ENCODE data around the gene GHRHR. TPM values are rescaled to one million over a fixed set of nuclear protein-coding genes. Genes with fewer than 3 reads are reported as not detected.

The GHRHR gene
- total RNA-seq (0.42 TPM), polyA plus RNA-seq (0.68 TPM)
- long read RNA-seq, donor 1 = 0 reads
- long read RNA-seq, donor 2 = 0 reads
- long read RNA-seq, donor 3 = 0 reads
- long read RNA-seq, donor 4 = 0 reads
- long read RNA-seq, donor 5 = 0 reads
- long read RNA-seq, donor 6 = 0 reads
- long read RNA-seq, donor 7 = 0 reads
- long read RNA-seq, donor 8 = 0 reads
- long read RNA-seq, donor 9 = 0 reads
- long read RNA-seq, donor 10 = 0 reads

DNA sequence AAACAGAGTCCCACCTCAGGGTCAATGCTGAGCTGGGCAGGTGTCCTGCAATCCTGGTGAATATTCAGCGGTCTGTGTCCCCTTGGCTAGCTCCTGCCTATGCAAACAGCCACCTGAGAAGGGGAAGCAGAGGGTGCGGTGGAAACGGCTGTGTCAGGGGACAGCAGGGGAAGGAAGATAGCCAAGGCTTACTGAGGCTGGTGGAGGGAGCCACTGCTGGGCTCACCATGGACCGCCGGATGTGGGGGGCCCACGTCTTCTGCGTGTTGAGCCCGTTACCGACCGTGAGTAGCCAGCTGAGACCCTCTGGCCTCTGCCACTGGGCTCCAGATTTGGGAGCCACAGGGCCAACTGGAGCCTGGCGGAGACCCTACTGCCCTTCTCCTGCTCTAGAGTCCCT lies at the start of gene GHRHR:
TSS of gene GHRHR (plus strand) at position 112 of the 400 bp plus-strand sequence. CDS start at position 228, 116 bp downstream.
- Histone ChIP-seq H3K9me3 (ENCODE audit: control insufficient read depth in 2 of 2, insufficient read depth in 1 of 2, low read length in 1 of 2) (no peaks in the 10 kb centered on the region), H3K27ac (ENCODE audit: low read depth in 1 of 2, low read length in 1 of 2) (no peak within 1 kb of the TSS), H3K36me3 (ENCODE audit: control insufficient read depth in 2 of 2, insufficient read depth in 2 of 2, low read length in 1 of 2) (no peaks in the 10 kb centered on the region), H3K4me1 (ENCODE audit: control insufficient read depth in 2 of 2, insufficient read depth in 2 of 2, low read length in 2 of 2) (no peaks in the 10 kb centered on the region), H3K4me3 (ENCODE audit: low read length in 2 of 2) (no peak within 1 kb of the TSS), H3K27me3 (ENCODE audit: control insufficient read depth in 2 of 2, insufficient read depth in 1 of 2, low read length in 1 of 2) (peaks cover 0 to under 1% of the 10 kb centered on the region in 2 donors)
- no peak for DNase-seq (ENCODE audit: low read depth in 6 of 9, low spot score in 9 of 9)
- 80% methylated on average over 11 of the region's 11 CpGs for WGBS

DNA sequence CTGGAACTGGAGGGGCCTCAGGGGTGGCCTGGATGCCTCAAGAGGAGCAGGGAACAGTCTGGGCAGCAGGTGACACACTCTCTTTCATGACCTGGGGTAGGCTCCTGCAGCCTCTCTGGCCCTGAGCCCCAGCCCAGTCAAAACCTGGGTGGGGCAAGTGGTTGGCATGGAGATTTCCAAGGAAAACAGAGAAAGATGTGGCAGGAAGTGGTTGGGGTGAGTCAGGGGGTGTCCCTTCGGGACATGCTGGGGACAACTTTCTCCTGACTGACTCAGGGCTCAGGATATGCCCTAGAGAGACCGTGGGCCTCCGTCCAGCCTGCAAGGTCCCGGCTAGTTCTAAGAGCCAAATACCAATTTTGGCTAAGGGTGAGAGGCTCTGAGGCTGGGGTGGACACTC lies 49.2 kb upstream of the GHRHR start:
- no peaks in the 10 kb centered on the region for H3K36me3 ChIP-seq (ENCODE audit: control insufficient read depth in 2 of 2, insufficient read depth in 2 of 2, low read length in 1 of 2)
- H3K27me3 ChIP-seq (ENCODE audit: control insufficient read depth in 2 of 2, insufficient read depth in 1 of 2, low read length in 1 of 2) = no peaks in the 10 kb centered on the region
- DNase-seq (ENCODE audit: low read depth in 6 of 9, low spot score in 9 of 9) = no peak
- H3K27ac ChIP-seq (ENCODE audit: low read depth in 1 of 2, low read length in 1 of 2) = no peak overlapping the region
- no peaks in the 10 kb centered on the region for H3K9me3 ChIP-seq (ENCODE audit: control insufficient read depth in 2 of 2, insufficient read depth in 1 of 2, low read length in 1 of 2)
- no peak overlapping the region for H3K4me3 ChIP-seq (ENCODE audit: low read length in 2 of 2)
- 80% methylated on average over 4 of the region's 4 CpGs for WGBS
- no peaks in the 10 kb centered on the region for H3K4me1 ChIP-seq (ENCODE audit: control insufficient read depth in 2 of 2, insufficient read depth in 2 of 2, low read length in 2 of 2)

DNA sequence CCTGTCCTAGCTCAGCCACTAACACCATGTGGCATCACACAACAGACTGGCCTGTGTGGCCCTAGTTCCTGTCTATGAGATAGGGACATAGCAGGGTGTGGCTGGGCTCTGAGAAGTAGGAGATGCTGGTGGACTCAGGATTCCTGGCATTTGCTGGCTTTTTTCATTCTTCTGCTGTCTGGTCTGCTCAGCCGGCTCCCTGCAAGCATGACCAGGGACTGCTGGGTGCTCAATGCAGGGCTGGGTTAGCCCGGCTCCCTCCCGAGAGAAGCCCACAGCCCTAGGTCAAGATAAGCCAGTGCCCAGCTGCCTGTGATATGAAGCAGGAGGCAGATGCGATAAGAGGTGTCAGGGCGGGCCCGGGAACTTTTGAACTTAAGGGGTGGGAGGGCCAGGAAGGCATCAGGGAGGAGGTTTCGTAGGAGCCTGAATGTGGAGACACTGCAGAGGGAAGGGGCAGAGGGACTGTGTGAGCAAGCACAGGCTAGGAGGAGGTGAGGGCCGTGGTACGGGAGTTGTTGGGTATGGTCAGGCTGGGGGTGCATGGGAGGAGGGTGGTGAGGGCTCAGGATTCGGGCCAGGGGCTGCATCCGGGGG lies 48.6 kb upstream of the GHRHR start:
- Histone ChIP-seq H3K4me3 (ENCODE audit: low read length in 2 of 2) (no peak overlapping the region), H3K4me1 (ENCODE audit: control insufficient read depth in 2 of 2, insufficient read depth in 2 of 2, low read length in 2 of 2) (no peaks in the 10 kb centered on the region), H3K36me3 (ENCODE audit: control insufficient read depth in 2 of 2, insufficient read depth in 2 of 2, low read length in 1 of 2) (no peaks in the 10 kb centered on the region), H3K27ac (ENCODE audit: low read depth in 1 of 2, low read length in 1 of 2) (no peak overlapping the region), H3K9me3 (ENCODE audit: control insufficient read depth in 2 of 2, insufficient read depth in 1 of 2, low read length in 1 of 2) (no peaks in the 10 kb centered on the region), H3K27me3 (ENCODE audit: control insufficient read depth in 2 of 2, insufficient read depth in 1 of 2, low read length in 1 of 2) (no peaks in the 10 kb centered on the region)
- WGBS = 90% methylated on average over 11 of the region's 11 CpGs
- DNase-seq (ENCODE audit: low read depth in 6 of 9, low spot score in 9 of 9) = no peak

DNA sequence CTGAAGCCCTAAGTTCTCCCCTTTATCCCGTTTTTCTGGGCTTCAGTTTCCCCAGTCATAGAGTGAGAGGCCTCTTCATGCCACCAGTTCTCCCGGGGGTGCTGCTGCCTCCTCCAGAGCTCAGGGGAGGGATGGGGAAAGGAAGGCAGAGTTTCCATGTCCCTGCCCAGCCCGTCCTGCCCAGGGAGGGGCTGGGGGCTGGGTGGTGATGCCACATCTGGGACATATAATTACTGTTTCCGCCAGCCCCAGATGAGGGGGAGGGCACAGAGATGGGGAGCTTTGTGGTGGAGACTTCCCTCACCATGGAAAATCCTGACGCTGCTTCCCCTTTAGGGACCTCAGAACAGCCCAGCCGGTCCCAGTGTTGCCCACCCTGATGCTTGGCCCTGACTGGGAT lies 48.0 kb upstream of the GHRHR start:
- Histone ChIP-seq H3K36me3 (ENCODE audit: control insufficient read depth in 2 of 2, insufficient read depth in 2 of 2, low read length in 1 of 2) (no peaks in the 10 kb centered on the region), H3K4me3 (ENCODE audit: low read length in 2 of 2) (no peak overlapping the region), H3K27ac (ENCODE audit: low read depth in 1 of 2, low read length in 1 of 2) (no peak overlapping the region), H3K4me1 (ENCODE audit: control insufficient read depth in 2 of 2, insufficient read depth in 2 of 2, low read length in 2 of 2) (no peaks in the 10 kb centered on the region), H3K27me3 (ENCODE audit: control insufficient read depth in 2 of 2, insufficient read depth in 1 of 2, low read length in 1 of 2) (no peaks in the 10 kb centered on the region), H3K9me3 (ENCODE audit: control insufficient read depth in 2 of 2, insufficient read depth in 1 of 2, low read length in 1 of 2) (no peaks in the 10 kb centered on the region)
- DNase-seq (ENCODE audit: low read depth in 6 of 9, low spot score in 9 of 9) = no peak
- 92% methylated on average over 6 of the region's 6 CpGs for WGBS

DNA sequence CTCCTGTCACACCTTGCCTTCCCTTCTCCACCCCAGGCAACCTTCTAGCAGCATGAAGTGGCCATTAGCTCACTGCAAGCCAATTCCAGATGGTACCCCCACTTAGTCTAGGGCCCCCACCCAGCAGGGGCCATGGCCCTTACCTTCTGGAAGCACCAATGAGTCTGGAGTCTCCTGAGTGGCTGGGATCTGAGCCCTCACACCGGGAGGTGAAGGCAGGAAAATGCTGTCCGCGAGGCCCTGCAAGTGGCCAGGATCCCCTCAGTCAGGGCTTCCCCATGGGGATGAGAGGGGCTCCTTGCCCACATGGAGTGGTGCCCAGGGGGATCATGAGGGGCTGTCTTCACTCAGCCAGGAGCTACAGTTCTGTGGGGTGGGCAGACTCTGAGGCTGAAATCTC lies 47.5 kb upstream of the GHRHR start:
- Histone ChIP-seq H3K27ac (ENCODE audit: low read depth in 1 of 2, low read length in 1 of 2) (no peak overlapping the region), H3K4me1 (ENCODE audit: control insufficient read depth in 2 of 2, insufficient read depth in 2 of 2, low read length in 2 of 2) (no peaks in the 10 kb centered on the region), H3K9me3 (ENCODE audit: control insufficient read depth in 2 of 2, insufficient read depth in 1 of 2, low read length in 1 of 2) (no peaks in the 10 kb centered on the region), H3K36me3 (ENCODE audit: control insufficient read depth in 2 of 2, insufficient read depth in 2 of 2, low read length in 1 of 2) (no peaks in the 10 kb centered on the region), H3K4me3 (ENCODE audit: low read length in 2 of 2) (no peak overlapping the region), H3K27me3 (ENCODE audit: control insufficient read depth in 2 of 2, insufficient read depth in 1 of 2, low read length in 1 of 2) (no peaks in the 10 kb centered on the region)
- WGBS = 85% methylated on average over 3 of the region's 3 CpGs
- DNase-seq (ENCODE audit: low read depth in 6 of 9, low spot score in 9 of 9) = no peak

DNA sequence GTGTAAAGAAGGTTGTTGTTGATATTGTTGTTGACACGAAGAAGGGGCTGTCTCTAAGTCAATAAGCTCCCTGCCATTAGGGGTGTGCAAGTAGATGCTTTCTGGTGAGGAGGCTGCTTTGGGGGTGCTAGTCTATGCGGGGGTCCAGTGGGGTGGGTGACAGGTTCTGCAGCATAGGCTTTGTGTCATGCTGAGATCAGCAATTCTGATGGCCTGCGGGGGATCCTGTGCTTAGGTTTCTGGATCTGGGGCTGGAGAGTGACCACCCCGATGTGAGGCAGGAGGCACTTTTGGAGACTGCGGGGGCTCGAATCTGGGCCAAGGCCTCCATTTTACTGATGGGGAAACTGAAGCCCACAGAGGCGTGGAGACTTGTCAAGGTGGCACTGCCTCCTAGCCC lies 47.0 kb upstream of the GHRHR start:
- Histone ChIP-seq H3K27me3 (ENCODE audit: control insufficient read depth in 2 of 2, insufficient read depth in 1 of 2, low read length in 1 of 2) (no peaks in the 10 kb centered on the region), H3K4me3 (ENCODE audit: low read length in 2 of 2) (no peak overlapping the region), H3K36me3 (ENCODE audit: control insufficient read depth in 2 of 2, insufficient read depth in 2 of 2, low read length in 1 of 2) (no peaks in the 10 kb centered on the region), H3K4me1 (ENCODE audit: control insufficient read depth in 2 of 2, insufficient read depth in 2 of 2, low read length in 2 of 2) (no peaks in the 10 kb centered on the region), H3K27ac (ENCODE audit: low read depth in 1 of 2, low read length in 1 of 2) (no peak overlapping the region), H3K9me3 (ENCODE audit: control insufficient read depth in 2 of 2, insufficient read depth in 1 of 2, low read length in 1 of 2) (no peaks in the 10 kb centered on the region)
- WGBS = 96% methylated on average over 7 of the region's 7 CpGs
- DNase-seq (ENCODE audit: low read depth in 6 of 9, low spot score in 9 of 9) = no peak

DNA sequence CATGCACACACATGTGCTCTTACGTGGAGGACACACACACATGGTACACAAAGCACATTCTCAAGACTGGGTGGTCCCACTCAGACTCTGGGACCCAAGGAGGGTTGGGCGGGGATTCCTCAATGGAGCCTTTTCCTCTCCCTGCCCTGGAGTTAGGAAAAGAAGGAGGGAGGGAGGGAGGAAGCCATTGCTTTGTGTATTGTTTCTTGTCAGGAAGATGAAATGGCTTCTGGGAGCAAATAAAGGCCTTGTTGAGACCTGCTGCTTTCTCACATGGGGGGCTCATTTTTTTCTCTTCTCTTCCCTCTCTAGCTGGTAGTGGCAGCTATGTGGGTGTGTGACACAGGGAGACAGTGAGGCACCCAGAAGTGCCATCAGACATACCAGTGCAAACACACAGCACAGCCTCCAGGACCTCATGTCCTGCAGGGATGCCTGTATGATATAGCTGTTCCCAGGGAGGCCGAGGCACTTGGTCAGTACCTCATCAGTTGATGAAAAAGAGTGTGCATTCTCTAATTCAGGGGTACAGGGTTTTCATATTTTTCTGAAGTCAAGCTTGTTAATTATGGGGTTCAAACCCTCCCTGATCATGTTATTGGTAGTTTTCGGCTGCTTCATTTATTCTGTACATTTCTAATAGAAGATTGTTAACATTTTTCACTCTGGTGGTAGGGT lies 46.4 kb upstream of the GHRHR start:
- Histone ChIP-seq H3K27me3 (ENCODE audit: control insufficient read depth in 2 of 2, insufficient read depth in 1 of 2, low read length in 1 of 2) (no peaks in the 10 kb centered on the region), H3K27ac (ENCODE audit: low read depth in 1 of 2, low read length in 1 of 2) (no peak overlapping the region), H3K36me3 (ENCODE audit: control insufficient read depth in 2 of 2, insufficient read depth in 2 of 2, low read length in 1 of 2) (no peaks in the 10 kb centered on the region), H3K4me3 (ENCODE audit: low read length in 2 of 2) (no peak overlapping the region), H3K9me3 (ENCODE audit: control insufficient read depth in 2 of 2, insufficient read depth in 1 of 2, low read length in 1 of 2) (no peaks in the 10 kb centered on the region), H3K4me1 (ENCODE audit: control insufficient read depth in 2 of 2, insufficient read depth in 2 of 2, low read length in 2 of 2) (no peaks in the 10 kb centered on the region)
- DNase-seq (ENCODE audit: low read depth in 6 of 9, low spot score in 9 of 9) = no peak
- WGBS = 97% methylated on average over 4 of the region's 4 CpGs

DNA sequence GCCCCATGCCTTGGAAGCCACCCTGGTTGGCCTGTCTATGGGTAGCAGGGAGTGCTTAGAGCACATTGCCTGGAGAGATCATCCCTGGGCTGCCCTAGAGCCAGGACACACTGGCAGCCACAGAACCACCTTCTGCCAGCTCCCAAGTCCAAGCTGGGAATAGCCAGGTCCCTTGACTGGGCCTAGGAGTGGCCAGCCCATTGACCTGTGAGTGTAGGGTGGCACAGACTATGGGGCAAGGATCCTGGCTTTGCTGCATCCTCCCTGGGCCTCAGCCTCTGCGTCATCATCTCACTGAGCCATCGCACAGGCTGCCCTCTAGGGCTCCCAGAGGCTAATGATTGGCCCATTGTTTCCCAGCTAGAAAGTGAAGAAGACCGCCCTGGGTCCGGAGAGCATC lies 45.1 kb upstream of the GHRHR start:
- Histone ChIP-seq H3K27me3 (ENCODE audit: control insufficient read depth in 2 of 2, insufficient read depth in 1 of 2, low read length in 1 of 2) (no peaks in the 10 kb centered on the region), H3K36me3 (ENCODE audit: control insufficient read depth in 2 of 2, insufficient read depth in 2 of 2, low read length in 1 of 2) (no peaks in the 10 kb centered on the region), H3K9me3 (ENCODE audit: control insufficient read depth in 2 of 2, insufficient read depth in 1 of 2, low read length in 1 of 2) (no peaks in the 10 kb centered on the region), H3K27ac (ENCODE audit: low read depth in 1 of 2, low read length in 1 of 2) (no peak overlapping the region), H3K4me3 (ENCODE audit: low read length in 2 of 2) (no peak overlapping the region), H3K4me1 (ENCODE audit: control insufficient read depth in 2 of 2, insufficient read depth in 2 of 2, low read length in 2 of 2) (no peaks in the 10 kb centered on the region)
- no peak for DNase-seq (ENCODE audit: low read depth in 6 of 9, low spot score in 9 of 9)
- WGBS = 96% methylated on average over 4 of the region's 4 CpGs

DNA sequence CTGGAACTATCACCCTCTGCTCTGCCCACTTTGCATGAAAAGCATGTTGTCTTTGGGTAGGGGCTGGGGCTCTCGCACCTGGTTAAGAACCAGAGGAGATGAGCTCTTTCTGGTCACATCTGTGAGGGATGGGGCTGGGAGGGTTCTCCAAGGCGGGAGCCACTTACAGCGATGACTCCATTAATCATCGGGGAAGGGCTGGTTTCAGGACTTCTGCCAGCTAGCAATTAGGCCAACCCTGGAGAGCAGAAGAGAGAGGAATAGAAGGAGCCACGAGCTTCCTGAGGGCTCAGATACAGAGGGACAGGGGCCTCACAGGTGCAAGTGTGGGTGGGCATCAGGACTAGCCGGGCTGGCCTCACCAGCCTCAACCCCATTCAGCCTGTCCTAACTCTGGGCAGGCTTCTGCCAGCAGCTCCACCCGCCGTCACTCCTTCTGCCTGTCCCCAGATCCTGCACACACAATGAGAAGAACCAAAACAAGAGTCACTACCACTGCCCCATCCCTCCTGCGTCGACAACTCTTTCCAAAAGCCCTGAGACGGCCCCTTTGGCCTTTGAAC lies 43.7 kb upstream of the GHRHR start:
- 90% methylated on average over 11 of the region's 11 CpGs for WGBS
- H3K36me3 ChIP-seq (ENCODE audit: control insufficient read depth in 2 of 2, insufficient read depth in 2 of 2, low read length in 1 of 2) = no peaks in the 10 kb centered on the region
- H3K4me3 ChIP-seq (ENCODE audit: low read length in 2 of 2) = no peak overlapping the region
- H3K27me3 ChIP-seq (ENCODE audit: control insufficient read depth in 2 of 2, insufficient read depth in 1 of 2, low read length in 1 of 2) = no peaks in the 10 kb centered on the region
- no peak overlapping the region for H3K27ac ChIP-seq (ENCODE audit: low read depth in 1 of 2, low read length in 1 of 2)
- no peaks in the 10 kb centered on the region for H3K9me3 ChIP-seq (ENCODE audit: control insufficient read depth in 2 of 2, insufficient read depth in 1 of 2, low read length in 1 of 2)
- no peaks in the 10 kb centered on the region for H3K4me1 ChIP-seq (ENCODE audit: control insufficient read depth in 2 of 2, insufficient read depth in 2 of 2, low read length in 2 of 2)
- DNase-seq (ENCODE audit: low read depth in 6 of 9, low spot score in 9 of 9) = no peak
